Measurements from ENCODE around the gene OAF. TPM values are rescaled to one million over a fixed set of nuclear protein-coding genes. Genes with fewer than 3 reads are reported as not detected.
A peak's percentile ranks its signal among the peaks of the same experiment; 100 is the strongest.

The OAF gene
- total and polyA plus RNA-seq, 2 of the 8 experiments (the other 6 are each of a cell fraction or from before 2014, with no cell fraction given), result 1.3 to 1.5 TPM

DNA sequence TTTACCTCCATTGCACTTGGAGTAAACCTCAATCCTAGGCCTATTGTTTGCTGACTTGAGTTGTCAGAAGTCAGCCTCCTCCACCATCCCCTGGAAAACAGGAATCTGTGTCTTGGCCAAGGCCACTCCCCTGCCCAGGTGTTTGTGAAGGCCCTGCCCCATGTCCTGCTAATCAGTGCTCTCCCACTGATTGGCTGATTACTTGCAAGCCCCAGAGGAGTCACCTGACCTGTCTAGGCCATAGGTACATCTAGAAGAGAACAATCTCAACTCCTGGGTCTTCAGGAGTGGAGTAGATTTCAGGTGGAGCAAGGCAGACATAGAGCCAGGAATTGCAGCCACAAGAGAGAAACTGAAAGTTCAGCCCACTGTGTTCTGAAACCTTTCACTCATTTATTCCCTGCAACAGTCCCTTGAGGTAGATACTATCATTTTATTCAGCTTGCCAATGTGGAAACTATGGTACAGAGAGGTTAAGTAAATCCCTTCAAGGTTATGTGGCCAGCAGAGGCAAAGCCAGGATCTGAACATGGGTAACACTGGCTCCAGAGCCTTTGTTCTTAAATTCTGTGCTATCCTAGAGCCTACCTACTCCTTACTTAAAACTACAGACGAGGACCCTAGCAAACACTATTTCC is 10.4 kb downstream of the OAF start:
- Histone ChIP-seq H2BK15ac (ENCODE audit: low read length) (0 out of 2 replicates have a peak overlapping the region, but pooled peaks have one; percentile 3), H3K4me3 (ENCODE audit: extremely low read depth in 1 of 4, insufficient read depth in 2 of 4, low read depth in 3 of 4, low read length in 4 of 4) (no peak overlapping the region), H3K4ac (replicated peaks; ENCODE audit: insufficient read length, low read depth, low read length) (no peak overlapping the region), H4K8ac (ENCODE audit: extremely low read depth, insufficient read depth, low read length) (no peak overlapping the region), H3K18ac (ENCODE audit: extremely low read depth, low read length) (no peak overlapping the region), H3K23me2 (ENCODE audit: low read depth, low read length) (no peaks in the 10 kb centered on the region), H3K4me2 (ENCODE audit: insufficient read depth in 1 of 2, low read depth in 2 of 2, low read length in 2 of 2) (no peak overlapping the region), H3K23ac (ENCODE audit: insufficient read length) (no peak overlapping the region), H2BK20ac (ENCODE audit: low read length) (no peak overlapping the region), H3K79me1 (ENCODE audit: low read depth, low read length) (no peaks in the 10 kb centered on the region), H3K56ac (replicated peaks; ENCODE audit: insufficient read length, low read depth, low read length) (no peak overlapping the region), H2BK12ac (ENCODE audit: low read depth, low read length) (no peak overlapping the region), H3K9ac (replicated peaks in 1 of 4; ENCODE audit: extremely low read depth in 1 of 4, low read depth in 3 of 4, low read length in 3 of 4) (no peak overlapping the region), H4K91ac (replicated peaks; ENCODE audit: insufficient read length, low read length) (no peak overlapping the region), H2BK120ac (replicated peaks; ENCODE audit: low read depth, low read length) (no peak overlapping the region), H2AFZ (ENCODE audit: low read length) (no peak overlapping the region), H2AK5ac (ENCODE audit: low read depth, low read length) (no peak overlapping the region), H3K14ac (ENCODE audit: insufficient read length) (no peak overlapping the region), H3K27me3 (replicated peaks in 1 of 4; ENCODE audit: control insufficient read depth in 3 of 4, extremely low read depth in 1 of 4, insufficient read depth in 3 of 4, low read length in 3 of 4) (peaks cover 3 to 40% (median 16%) of the 10 kb centered on the region in 4 experiments), H3K9me3 (ENCODE audit: insufficient read depth in 2 of 2, low read depth in 1 of 2, low read length in 1 of 2) (no peaks in the 10 kb centered on the region), H3K27ac (ENCODE audit: low read depth, low read length) (no peak overlapping the region), H4K20me1 (replicated peaks in 1 of 2; ENCODE audit: control insufficient read depth in 1 of 2, insufficient read depth in 2 of 2, low read length in 2 of 2) (peaks cover 0 to 2% of the 10 kb centered on the region in 2 experiments), H3K4me1 (replicated peaks in 1 of 4; ENCODE audit: control insufficient read depth in 3 of 4, insufficient read depth in 4 of 4, low read length in 3 of 4) (peaks cover 0 to 16% (median 8%) of the 10 kb centered on the region in 4 experiments; a peak in 5 of 7 replicates), H3K36me3 (ENCODE audit: control insufficient read depth in 2 of 4, insufficient read depth in 4 of 4, low read length in 3 of 4) (no peaks in the 10 kb centered on the region), H2BK5ac (ENCODE audit: low read depth, low read length) (no peak overlapping the region), H4K5ac (ENCODE audit: insufficient read length, low read depth, low read length) (no peak overlapping the region), H3K79me2 (ENCODE audit: control insufficient read depth in 1 of 2, insufficient read depth in 2 of 2, low read length in 2 of 2) (no peaks in the 10 kb centered on the region)
- CTCF ChIA-PET (ENCODE audit: partially characterized antibody), result interaction anchor here (11.9 to 41.2 kb wide), 4 partner anchors 9 to 80 kb away, joined by 198 to 1412 read pairs (median 300); no protein-coding TSS in a partner anchor
- TF ChIP-seq TCF12 (IDR thresholded peaks at IDR 0.05; ENCODE audit: low read depth, low read length), result no peak
- no peak for TF ChIP-seq GABPA (IDR thresholded peaks at IDR 0.05; ENCODE audit: borderline replicate concordance, insufficient read depth, low read length)
- no peak for TF ChIP-seq TAF1 (IDR thresholded peaks at IDR 0.05; ENCODE audit: low read depth, low read length)
- TF ChIP-seq TEAD4 (IDR thresholded peaks at IDR 0.05; ENCODE audit: low read depth, low read length), result no peak
- TF ChIP-seq SP4 (IDR thresholded peaks at IDR 0.05; ENCODE audit: low read length), result no peak
- TF ChIP-seq CBX5 (IDR thresholded peaks at IDR 0.05; ENCODE audit: low read depth, low read length), result no peak
- TF ChIP-seq RBBP5 (IDR thresholded peaks at IDR 0.05; ENCODE audit: borderline replicate concordance, low read depth, low read length), result no peak
- TF ChIP-seq CEBPB (IDR thresholded peaks at IDR 0.05; ENCODE audit: low read depth, low read length), result no peak
- no peak for TF ChIP-seq EGR1 (IDR thresholded peaks at IDR 0.05; ENCODE audit: borderline replicate concordance, low read depth, low read length)
- TF ChIP-seq CBX8 (IDR thresholded peaks at IDR 0.05; ENCODE audit: borderline replicate concordance, low read depth, low read length), result no peak
- no peak for TF ChIP-seq RXRA (IDR thresholded peaks at IDR 0.05; ENCODE audit: insufficient read depth, low read depth, low read length)
- no peak for TF ChIP-seq SRF (IDR thresholded peaks at IDR 0.05; ENCODE audit: low read depth, low read length)
- 71% methylated on average over 1 of the region's 1 CpG; no CpG with 5 or more reads in 1 of the 2 experiments for WGBS, 2 experiments (ENCODE audit: extremely low coverage in 1 of 2, insufficient coverage in 1 of 2, insufficient read length in 1 of 2, insufficient replicate concordance in 2 of 2, low coverage in 1 of 2, low lambda C conversion rate in 2 of 2, missing lambda C conversion rate in 1 of 2)
- POLR2A ChIA-PET (ENCODE audit: partially characterized antibody), result no interaction called here
- DNase-seq (ENCODE audit: low read depth in 1 of 2, low spot score in 2 of 2) (no peak), FAIRE-seq (no peak)

Data from H1 (cell line).